ENCODE results near the gene HERC5.

- TF ChIP-seq, protein P1, sequence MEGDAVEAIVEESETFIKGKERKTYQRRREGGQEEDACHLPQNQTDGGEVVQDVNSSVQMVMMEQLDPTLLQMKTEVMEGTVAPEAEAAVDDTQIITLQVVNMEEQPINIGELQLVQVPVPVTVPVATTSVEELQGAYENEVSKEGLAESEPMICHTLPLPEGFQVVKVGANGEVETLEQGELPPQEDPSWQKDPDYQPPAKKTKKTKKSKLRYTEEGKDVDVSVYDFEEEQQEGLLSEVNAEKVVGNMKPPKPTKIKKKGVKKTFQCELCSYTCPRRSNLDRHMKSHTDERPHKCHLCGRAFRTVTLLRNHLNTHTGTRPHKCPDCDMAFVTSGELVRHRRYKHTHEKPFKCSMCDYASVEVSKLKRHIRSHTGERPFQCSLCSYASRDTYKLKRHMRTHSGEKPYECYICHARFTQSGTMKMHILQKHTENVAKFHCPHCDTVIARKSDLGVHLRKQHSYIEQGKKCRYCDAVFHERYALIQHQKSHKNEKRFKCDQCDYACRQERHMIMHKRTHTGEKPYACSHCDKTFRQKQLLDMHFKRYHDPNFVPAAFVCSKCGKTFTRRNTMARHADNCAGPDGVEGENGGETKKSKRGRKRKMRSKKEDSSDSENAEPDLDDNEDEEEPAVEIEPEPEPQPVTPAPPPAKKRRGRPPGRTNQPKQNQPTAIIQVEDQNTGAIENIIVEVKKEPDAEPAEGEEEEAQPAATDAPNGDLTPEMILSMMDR (IDR thresholded peaks at IDR 0.05; ENCODE audit: poor library complexity, severe bottlenecking) = no peak
- no peak for TF ChIP-seq POLR2AphosphoS5 (IDR thresholded peaks at IDR 0.05)
- no peak for TF ChIP-seq RAD21 (conservative IDR thresholded peaks at IDR 0.05)
- no peak for TF ChIP-seq SMC3 (conservative IDR thresholded peaks at IDR 0.05; ENCODE audit: poor library complexity)
- TF ChIP-seq REST (IDR thresholded peaks at IDR 0.05; ENCODE audit: borderline replicate concordance) = no peak
These were observed 5.7 kb upstream of the HERC5 start for GRCh38 chr4:88451205-88451604.

Data from neural cell (in vitro differentiated cells).